IPS-15b (cell line): ENCODE measurements around the gene SNTG2.

Source experiments
- H3K27me3 ChIP-seq: one replicate; pipeline ENCODE4 v1.6.1; 2013; ENCODE audit warnings: low read length; ENCODE audit not compliant: control insufficient read depth, insufficient read depth
- H3K36me3 ChIP-seq: one replicate; pipeline ENCODE4 v1.6.1; 2013; ENCODE audit warnings: low read length; ENCODE audit not compliant: control insufficient read depth, insufficient read depth
- H3K4me1 ChIP-seq: one replicate; pipeline ENCODE4 v1.6.1; 2013; ENCODE audit warnings: mild to moderate bottlenecking, low read length; ENCODE audit not compliant: control insufficient read depth, insufficient read depth
- H3K4me3 ChIP-seq: one replicate; pipeline ENCODE4 v1.5.1; 2013; ENCODE audit warnings: low read depth, low read length
- H3K9ac ChIP-seq: one replicate; pipeline ENCODE4 v1.6.1; 2013; ENCODE audit warnings: low read depth, mild to moderate bottlenecking, low read length
- H3K9me3 ChIP-seq: one replicate; pipeline ENCODE4 v1.6.1; 2013; ENCODE audit warnings: mild to moderate bottlenecking, low read length; ENCODE audit not compliant: control insufficient read depth, insufficient read depth

SNTG2 gene

DNA sequence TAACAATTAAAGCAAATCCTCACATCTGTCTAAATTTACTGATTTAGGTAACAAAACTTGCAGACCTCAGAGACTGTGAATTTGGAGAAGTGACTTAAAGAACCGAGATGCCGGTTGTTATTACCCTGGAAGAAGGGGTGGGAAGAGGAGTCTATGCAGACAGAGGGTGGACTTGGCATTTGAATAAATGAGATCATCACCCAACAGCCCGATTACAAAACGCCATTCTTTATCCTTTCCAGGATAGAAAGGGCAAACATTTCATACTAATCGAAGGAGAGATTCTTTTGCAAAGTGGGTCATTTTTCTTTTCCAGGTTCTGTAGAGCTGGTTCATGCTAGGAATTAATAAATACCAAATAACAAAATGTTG is 389.5 kb downstream of the SNTG2 start:
- H3K27me3 ChIP-seq, result no peaks in the 10 kb centered on the region
- no peaks in the 10 kb centered on the region for H3K9me3 ChIP-seq
- no peak overlapping the region for H3K4me3 ChIP-seq
- H3K4me1 ChIP-seq, result peaks cover 5% of the 10 kb centered on the region
- H3K36me3 ChIP-seq, result no peaks in the 10 kb centered on the region
- H3K9ac ChIP-seq, result no peak overlapping the region

DNA sequence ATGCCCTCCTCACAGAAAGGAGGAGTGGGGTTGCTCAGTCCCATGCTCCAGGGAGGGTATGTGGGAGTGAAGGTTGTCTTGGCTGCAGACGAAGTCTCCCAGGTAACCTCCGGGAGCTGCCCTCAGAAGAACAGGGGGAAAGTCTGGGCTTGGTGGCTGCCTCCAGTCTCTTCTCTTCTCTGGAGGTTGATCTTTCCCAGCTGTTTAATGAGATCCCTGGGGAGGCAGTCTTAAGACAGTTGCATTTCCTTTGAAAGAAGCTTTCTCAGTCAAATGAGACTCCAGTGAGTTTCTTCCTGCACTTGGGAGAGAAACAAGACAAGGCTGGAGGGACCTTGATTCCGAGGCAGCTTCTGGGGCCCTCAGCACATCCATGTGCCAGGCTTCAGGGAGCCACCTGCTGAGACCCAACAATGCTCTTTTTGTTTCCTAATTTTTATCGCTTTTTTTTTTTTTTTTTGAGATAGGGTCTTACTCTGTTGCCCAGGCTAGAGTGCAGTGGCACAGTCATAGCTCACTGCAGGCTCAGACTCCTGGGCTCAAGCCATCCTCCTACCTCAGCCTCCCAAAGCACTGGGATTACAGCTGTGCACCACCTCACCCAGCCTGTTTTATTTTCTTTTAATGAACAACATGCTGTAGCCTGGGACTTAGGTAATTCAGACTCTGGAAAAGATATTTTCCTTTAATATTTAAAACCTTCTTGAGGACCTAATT is 390.9 kb downstream of the SNTG2 start:
- H3K36me3 ChIP-seq, result no peaks in the 10 kb centered on the region
- H3K9me3 ChIP-seq, result no peaks in the 10 kb centered on the region
- H3K9ac ChIP-seq, result no peak overlapping the region
- no peak overlapping the region for H3K4me3 ChIP-seq
- no peaks in the 10 kb centered on the region for H3K27me3 ChIP-seq
- H3K4me1 ChIP-seq, result peaks cover 5% of the 10 kb centered on the region

DNA sequence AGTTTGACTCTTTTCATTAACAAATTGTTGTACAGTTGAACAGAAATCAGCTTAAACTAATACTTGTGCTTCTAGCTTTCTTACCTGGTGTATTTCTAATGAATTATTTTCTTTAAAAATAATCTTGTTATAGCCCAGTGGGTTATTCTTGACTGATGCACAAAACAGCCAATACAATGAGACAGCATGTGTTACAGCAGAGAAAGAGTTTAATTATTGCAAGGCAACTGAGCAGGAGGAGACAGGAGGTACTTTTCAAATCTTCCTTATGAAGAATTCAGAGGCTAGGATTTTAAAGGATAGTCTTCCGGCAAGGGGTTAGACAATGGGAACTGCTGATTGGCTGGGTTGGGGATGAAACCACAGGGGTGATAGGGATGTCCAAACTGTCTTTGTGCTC is 398.1 kb downstream of the SNTG2 start:
- Histone ChIP-seq H3K9ac (no peak overlapping the region), H3K27me3 (no peaks in the 10 kb centered on the region), H3K4me3 (no peak overlapping the region), H3K36me3 (no peaks in the 10 kb centered on the region), H3K9me3 (no peaks in the 10 kb centered on the region), H3K4me1 (no peaks in the 10 kb centered on the region)

DNA sequence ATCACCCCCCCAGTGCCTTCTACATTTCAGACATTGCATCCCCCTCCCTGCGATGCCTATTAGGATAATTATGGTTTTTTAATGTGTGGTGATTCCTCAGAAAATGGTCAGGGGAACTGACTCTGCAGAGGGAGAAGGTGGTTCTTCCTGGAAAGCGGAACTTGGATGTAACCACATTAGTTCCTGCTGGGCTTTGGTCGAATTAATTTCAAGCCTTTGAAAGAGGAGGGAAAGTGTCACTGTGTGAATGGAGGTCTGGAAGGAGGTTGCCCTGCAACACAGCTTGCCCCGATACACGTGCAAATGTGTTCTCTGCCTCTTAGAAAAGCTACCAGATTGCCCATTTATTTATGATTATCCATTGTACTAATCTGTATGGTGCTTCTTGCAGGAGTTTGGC is 399.5 kb downstream of the SNTG2 start:
- Histone ChIP-seq H3K4me1 (no peaks in the 10 kb centered on the region), H3K9me3 (no peaks in the 10 kb centered on the region), H3K36me3 (no peaks in the 10 kb centered on the region), H3K27me3 (no peaks in the 10 kb centered on the region), H3K9ac (no peak overlapping the region), H3K4me3 (no peak overlapping the region)

DNA sequence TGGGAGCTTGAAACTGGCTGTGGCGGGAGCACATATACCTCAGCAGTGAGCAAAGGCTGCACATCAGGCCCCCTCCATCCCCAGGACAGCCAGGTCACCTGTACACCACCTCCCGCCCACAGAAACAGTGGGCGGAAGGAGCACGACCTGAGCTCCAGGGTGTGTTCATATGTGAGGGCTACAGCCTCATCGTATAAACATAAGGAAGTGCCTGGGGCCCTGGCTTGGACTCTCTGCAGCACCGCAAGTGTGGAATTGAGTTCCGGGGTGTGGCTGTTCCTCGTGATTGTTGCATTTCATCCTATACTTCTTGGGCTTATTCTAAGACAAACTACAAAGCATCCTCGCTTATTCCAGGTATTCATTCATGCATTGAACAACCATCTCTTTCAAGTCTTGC is 402.5 kb downstream of the SNTG2 start:
- H3K27me3 ChIP-seq, result no peaks in the 10 kb centered on the region
- no peak overlapping the region for H3K4me3 ChIP-seq
- no peaks in the 10 kb centered on the region for H3K4me1 ChIP-seq
- H3K36me3 ChIP-seq, result no peaks in the 10 kb centered on the region
- no peak overlapping the region for H3K9ac ChIP-seq
- H3K9me3 ChIP-seq, result no peaks in the 10 kb centered on the region

DNA sequence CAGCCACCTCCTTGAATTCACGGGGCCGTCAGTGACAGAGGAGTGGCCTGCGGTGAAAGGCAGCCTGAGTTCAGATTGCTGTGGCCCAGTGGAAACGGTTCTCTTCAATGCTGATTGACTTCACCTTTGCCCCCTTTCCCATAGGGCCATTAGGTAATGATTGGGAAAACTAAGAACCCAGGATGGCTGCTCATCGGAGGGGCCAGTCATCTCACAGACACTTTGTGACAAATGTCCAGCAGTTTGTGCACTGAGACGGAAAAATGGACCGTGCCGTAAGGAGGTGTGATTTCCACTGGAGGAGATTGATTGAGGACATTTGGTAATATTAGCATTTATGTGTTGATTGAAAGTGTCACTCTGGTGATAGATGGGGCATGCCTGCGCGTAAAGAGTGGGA is 402.9 kb downstream of the SNTG2 start:
- H3K9ac ChIP-seq, result no peak overlapping the region
- H3K27me3 ChIP-seq, result no peaks in the 10 kb centered on the region
- no peaks in the 10 kb centered on the region for H3K9me3 ChIP-seq
- H3K4me3 ChIP-seq, result no peak overlapping the region
- H3K4me1 ChIP-seq, result no peaks in the 10 kb centered on the region
- H3K36me3 ChIP-seq, result no peaks in the 10 kb centered on the region

DNA sequence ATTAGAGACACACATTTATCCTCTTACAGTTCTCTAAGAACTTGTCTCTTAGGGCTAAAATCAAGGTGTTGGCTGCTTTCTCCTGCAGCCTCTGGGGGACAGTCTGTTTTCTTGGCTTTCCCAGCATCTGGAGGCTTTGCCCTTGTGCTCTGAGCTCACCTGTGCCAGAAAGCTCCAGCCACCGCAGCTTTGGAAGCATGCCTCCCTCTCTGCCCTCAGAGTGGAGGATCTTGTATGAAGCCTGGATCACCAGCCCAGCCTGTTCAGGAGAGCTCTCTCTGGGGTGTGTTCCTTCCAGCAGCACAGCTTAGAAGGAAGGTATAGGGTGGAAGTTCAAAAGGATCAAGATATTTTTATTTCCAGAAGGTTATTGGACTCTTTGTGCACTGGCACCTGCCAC is 409.5 kb downstream of the SNTG2 start:
- Histone ChIP-seq H3K9me3 (no peaks in the 10 kb centered on the region), H3K27me3 (no peaks in the 10 kb centered on the region), H3K36me3 (no peaks in the 10 kb centered on the region), H3K9ac (no peak overlapping the region), H3K4me1 (no peaks in the 10 kb centered on the region), H3K4me3 (no peak overlapping the region)

DNA sequence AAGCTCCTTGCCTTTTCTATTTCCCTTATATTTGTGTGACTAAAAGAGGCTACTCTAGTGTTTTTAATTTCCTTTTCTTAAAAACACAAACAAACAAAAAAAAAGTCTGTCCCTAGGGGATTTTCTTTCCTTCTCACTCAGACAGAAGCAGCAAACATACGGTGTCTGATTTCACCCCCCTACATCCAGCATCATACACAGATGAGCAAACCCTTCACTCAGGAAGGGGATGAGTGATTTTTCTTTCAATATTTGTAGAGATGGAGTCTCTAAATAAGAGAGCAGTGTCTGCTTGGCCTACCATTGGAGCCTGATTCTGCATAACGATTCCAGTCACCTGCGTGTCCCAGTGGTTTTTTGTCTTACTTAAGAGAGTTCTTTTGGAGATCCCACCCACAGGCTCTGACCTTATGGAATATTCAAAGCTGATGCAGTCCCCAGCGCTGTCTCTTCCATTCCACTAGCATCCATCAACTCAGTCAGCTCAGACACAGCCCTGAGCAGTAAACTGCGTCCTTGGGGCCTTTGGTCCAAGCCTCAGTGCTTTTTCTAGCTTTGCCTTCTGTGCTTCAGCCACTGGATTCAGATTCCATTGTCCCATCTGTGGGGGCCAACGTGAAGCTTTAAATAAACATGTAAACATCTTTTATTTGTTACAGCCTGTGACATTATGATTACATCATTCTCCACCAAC is 410.1 kb downstream of the SNTG2 start:
- Histone ChIP-seq H3K9me3 (no peaks in the 10 kb centered on the region), H3K9ac (no peak overlapping the region), H3K4me1 (no peaks in the 10 kb centered on the region), H3K36me3 (no peaks in the 10 kb centered on the region), H3K27me3 (no peaks in the 10 kb centered on the region), H3K4me3 (no peak overlapping the region)

DNA sequence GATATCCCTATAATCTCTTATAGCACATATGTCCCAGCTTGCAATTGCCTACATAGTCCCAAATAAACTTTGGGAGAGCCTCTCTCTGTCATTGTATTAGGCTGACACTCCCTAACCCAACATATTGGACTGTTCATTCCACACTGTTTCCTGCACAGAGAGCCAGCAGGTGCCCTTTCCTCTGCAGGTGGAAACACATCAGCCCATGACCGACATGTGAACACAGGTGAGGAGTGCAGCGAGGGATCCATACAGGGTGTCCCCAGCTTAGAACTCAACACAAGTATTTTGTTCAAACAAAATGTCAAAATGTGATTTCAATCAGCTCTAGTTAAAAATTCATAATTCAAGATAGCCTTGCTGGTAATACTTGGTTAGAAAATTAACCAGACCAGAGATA is 412.7 kb downstream of the SNTG2 start:
- Histone ChIP-seq H3K4me3 (no peak overlapping the region), H3K4me1 (no peaks in the 10 kb centered on the region), H3K9ac (no peak overlapping the region), H3K9me3 (no peaks in the 10 kb centered on the region), H3K36me3 (no peaks in the 10 kb centered on the region), H3K27me3 (no peaks in the 10 kb centered on the region)

DNA sequence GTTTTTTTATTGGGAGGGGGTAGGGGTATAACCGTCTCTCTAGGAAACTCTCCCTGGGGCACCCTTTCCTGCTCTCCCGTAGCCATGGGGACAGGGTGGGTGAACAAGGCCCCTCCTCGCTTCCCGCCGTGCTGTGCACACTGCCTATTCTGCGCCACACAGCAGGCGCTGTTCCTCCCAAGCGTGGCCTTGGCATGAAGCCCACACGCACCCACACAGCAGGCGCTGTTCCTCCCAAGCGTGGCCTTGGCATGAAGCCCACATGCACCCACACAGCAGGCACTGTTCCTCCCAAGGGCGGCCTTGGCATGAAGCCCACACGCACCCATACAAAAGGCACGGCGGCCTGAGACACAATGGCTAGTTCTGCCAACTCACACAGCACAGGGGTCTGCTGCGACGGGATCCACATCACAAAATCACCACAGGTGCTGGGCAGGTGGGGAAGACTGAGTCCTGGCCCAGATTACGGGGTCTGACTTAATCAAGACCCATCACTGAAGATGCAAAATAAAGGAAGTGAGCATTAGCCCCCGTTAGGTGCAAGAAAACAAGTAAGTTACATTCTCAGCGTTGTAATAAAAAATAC is 416.0 kb downstream of the SNTG2 start:
- Histone ChIP-seq H3K4me1 (no peaks in the 10 kb centered on the region), H3K4me3 (no peak overlapping the region), H3K9ac (no peak overlapping the region), H3K9me3 (no peaks in the 10 kb centered on the region), H3K27me3 (no peaks in the 10 kb centered on the region), H3K36me3 (no peaks in the 10 kb centered on the region)

DNA sequence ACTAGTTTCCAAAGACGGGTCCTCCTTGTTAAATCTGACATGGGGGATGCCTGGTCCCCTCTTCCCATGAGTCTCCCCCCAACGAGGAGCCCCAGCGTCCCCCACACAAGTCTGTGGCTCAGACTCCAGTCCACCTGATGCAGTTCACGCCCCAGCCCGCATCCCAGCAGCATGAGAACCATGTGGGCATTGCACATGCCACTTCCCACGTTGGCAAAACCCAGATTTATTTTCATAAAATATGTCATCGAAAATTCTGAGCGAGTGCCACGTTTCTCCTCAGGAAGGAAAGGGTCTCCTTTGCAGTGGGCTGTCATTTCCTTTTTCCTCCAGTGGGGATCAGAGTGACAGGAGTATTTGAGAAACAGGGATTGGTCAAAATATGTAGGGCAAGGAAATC is 417.0 kb downstream of the SNTG2 start:
- no peak overlapping the region for H3K4me3 ChIP-seq
- H3K9ac ChIP-seq, result no peak overlapping the region
- no peaks in the 10 kb centered on the region for H3K27me3 ChIP-seq
- no peaks in the 10 kb centered on the region for H3K9me3 ChIP-seq
- H3K4me1 ChIP-seq, result no peaks in the 10 kb centered on the region
- no peaks in the 10 kb centered on the region for H3K36me3 ChIP-seq

DNA sequence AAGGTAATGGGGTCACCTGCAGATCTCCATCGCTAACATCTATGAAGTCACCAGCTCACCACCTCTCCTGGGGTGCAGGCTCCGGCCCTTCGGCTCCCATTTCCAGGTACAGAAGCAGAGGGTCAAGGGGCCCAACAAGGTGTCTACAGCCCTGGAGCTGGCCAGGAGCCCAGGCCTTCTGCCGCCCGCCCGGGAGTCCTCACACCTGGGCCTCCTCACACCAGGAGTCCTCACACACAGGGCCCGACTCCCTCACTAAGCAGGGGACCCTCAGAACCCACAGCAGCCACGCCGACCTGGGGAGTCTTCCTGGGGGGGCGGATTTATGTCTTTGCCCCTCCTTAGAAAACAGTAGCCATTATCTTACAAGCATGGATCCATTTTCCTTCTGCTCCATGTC is 419.3 kb downstream of the SNTG2 start:
- Histone ChIP-seq H3K9ac (no peak overlapping the region), H3K27me3 (no peaks in the 10 kb centered on the region), H3K36me3 (no peaks in the 10 kb centered on the region), H3K9me3 (no peaks in the 10 kb centered on the region), H3K4me1 (no peaks in the 10 kb centered on the region), H3K4me3 (no peak overlapping the region)
